ENCODE measurements around the gene SLC39A7. TPM values are rescaled to one million over a fixed set of nuclear protein-coding genes. Genes with fewer than 3 reads are reported as not detected.

SLC39A7 gene
- total RNA-seq, 4 donors from 2014 or later = 45.4 to 61.3 (median 58.1) TPM

DNA sequence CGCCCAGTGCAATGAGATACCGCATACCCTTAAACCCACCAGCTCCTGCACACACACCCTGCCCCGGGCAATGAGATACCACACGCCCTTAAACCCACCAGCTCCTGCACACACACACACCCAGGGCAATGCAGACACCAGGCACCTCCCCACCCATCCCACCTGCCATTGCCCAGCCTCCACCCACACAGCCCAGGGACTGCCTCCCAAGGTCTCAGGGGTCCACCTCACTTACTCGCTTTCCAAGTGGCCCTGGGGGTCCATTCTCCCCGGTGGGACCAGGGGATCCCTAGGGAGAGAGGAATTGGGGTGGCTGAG, 32.4 kb upstream of the SLC39A7 start:
- no peak overlapping the region for H3K4me3 ChIP-seq
- DNase-seq (ENCODE audit: low spot score in 2 of 2) = no peak
- TF ChIP-seq EP300 (IDR thresholded peaks at IDR 0.05) (no peak), POLR2A (IDR thresholded peaks at IDR 0.05) (no peak)
- TF ChIP-seq, protein P1, sequence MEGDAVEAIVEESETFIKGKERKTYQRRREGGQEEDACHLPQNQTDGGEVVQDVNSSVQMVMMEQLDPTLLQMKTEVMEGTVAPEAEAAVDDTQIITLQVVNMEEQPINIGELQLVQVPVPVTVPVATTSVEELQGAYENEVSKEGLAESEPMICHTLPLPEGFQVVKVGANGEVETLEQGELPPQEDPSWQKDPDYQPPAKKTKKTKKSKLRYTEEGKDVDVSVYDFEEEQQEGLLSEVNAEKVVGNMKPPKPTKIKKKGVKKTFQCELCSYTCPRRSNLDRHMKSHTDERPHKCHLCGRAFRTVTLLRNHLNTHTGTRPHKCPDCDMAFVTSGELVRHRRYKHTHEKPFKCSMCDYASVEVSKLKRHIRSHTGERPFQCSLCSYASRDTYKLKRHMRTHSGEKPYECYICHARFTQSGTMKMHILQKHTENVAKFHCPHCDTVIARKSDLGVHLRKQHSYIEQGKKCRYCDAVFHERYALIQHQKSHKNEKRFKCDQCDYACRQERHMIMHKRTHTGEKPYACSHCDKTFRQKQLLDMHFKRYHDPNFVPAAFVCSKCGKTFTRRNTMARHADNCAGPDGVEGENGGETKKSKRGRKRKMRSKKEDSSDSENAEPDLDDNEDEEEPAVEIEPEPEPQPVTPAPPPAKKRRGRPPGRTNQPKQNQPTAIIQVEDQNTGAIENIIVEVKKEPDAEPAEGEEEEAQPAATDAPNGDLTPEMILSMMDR (IDR thresholded peaks at IDR 0.05) = no peak
- no peaks in the 10 kb centered on the region for H3K27me3 ChIP-seq
- H3K9me3 ChIP-seq = no peaks in the 10 kb centered on the region
- 79 to 87% methylated on average over 6 of the region's 6 CpGs for WGBS, 2 donors
- H3K4me1 ChIP-seq = no peaks in the 10 kb centered on the region
- no peaks in the 10 kb centered on the region for H3K36me3 ChIP-seq
- no peak overlapping the region for H3K27ac ChIP-seq

DNA sequence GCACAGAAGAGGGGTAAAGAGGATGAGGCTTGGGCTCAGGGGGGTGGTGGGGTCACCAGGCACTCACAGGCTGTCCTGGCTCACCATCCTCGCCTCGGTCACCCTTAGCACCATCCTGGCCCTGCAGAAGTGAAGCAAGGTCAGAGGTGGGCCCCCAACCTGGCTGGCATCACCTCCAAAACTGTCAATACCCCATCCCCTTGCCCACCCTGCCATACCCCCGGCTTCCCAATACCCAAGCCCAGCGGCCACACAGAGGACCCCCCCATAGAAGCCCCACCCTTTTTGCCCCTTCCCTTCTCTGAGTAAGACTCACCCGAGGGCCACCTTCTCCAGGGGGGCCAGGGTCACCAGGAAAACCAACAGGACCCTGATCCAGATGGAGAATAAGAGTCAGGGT, 32.0 kb upstream of the SLC39A7 start:
- no peaks in the 10 kb centered on the region for H3K4me1 ChIP-seq
- no peak overlapping the region for H3K4me3 ChIP-seq
- 73 to 89% methylated on average over 5 of the region's 5 CpGs for WGBS, 2 donors
- H3K9me3 ChIP-seq = no peaks in the 10 kb centered on the region
- H3K36me3 ChIP-seq = no peaks in the 10 kb centered on the region
- DNase-seq (ENCODE audit: low spot score in 2 of 2) = no peak
- TF ChIP-seq EP300 (IDR thresholded peaks at IDR 0.05) (no peak), POLR2A (IDR thresholded peaks at IDR 0.05) (no peak)
- TF ChIP-seq, protein P1 (IDR thresholded peaks at IDR 0.05) = no peak
- H3K27ac ChIP-seq = no peak overlapping the region
- H3K27me3 ChIP-seq = no peaks in the 10 kb centered on the region

DNA sequence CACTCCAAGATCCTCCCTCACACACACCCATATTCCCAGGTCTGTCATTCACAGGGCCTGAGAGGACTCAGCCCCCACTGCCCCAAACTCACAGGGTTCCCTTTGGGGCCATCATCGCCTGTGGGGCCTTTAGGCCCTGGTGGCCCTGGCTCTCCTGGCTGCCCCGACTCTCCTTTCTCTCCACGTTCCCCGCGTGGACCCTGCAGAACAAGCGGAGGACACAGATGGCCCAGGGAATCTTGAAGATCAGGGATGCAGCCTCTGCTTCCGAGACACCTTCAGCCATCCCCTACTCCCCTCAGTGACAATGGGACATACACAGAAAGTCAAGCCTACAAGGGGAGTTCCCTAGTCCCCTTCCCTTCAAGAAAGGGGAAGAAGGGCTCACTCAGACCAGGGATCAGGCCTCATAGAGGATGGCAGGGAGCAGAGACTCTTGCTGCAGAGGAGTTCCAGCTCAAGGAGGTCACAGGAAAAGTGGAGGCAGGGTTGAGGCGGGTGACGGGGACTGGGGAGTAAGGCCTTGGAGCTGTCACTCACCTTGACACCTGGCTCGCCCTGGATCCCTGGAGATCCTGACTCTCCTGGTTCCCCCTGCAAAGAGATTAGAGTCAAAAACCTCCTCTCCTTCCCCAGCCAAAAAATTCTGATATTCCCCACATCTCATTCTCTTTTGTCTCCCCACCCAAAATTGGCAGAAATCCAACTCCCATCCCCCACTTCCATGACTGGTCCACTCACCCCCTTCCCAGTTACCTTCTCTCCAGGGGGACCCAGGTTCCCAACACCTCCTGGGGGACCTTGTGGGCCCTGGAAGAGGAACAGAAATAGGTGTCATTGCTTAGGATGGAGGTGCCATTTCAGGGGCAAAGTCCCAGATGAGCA, 31.1 kb upstream of the SLC39A7 start:
- Histone ChIP-seq H3K27ac (no peak overlapping the region), H3K4me1 (no peaks in the 10 kb centered on the region), H3K36me3 (no peaks in the 10 kb centered on the region), H3K9me3 (no peaks in the 10 kb centered on the region), H3K4me3 (no peak overlapping the region), H3K27me3 (no peaks in the 10 kb centered on the region)
- 93 to 96% methylated on average over 10 of the region's 10 CpGs for WGBS, 2 donors
- TF ChIP-seq POLR2A (IDR thresholded peaks at IDR 0.05) = no peak
- TF ChIP-seq, protein P1 (IDR thresholded peaks at IDR 0.05) = no peak
- no peak for DNase-seq (ENCODE audit: low spot score in 2 of 2)

DNA sequence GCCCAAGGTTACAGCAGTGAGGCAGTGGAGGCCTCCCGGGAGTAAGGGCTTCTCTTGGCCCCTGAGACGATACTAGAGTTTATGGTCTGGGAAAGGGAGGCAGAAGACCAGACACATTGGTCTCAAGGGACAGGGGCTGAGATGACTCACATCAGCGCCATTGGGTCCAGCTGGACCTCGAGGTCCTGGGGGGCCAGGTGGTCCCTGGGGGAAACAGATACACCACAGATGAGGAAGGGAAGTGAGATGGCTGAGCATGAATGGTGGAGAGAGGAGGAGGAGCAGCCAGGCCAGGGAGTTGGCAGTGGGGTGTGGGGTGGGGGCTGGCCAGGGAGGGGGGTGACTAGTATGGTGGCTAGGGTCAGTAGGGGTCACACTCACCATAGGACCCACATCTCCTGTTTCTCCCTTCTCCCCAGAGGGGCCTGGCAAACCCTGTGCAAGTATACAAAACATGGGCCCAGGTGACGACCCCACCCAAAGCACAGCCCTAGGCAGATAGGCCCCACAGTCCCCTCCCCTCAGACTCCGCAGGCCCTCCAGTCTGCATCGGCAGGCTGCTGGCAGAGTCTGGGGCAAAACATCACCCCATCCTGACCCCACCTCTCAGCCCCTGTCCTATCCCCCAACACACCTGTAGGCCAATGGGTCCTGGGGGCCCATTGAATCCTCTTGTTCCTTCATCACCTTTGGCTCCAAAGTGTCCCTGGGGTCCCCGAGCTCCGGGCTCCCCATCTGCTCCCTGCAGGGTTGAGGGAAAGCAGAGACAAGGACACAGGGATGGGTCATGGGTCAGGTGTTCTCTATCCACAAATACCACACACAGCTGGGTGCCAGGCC, 30.3 kb upstream of the SLC39A7 start:
- no peak for DNase-seq (ENCODE audit: low spot score in 2 of 2)
- TF ChIP-seq EP300 (IDR thresholded peaks at IDR 0.05) = no peak
- no peak for TF ChIP-seq POLR2A (IDR thresholded peaks at IDR 0.05)
- TF ChIP-seq, protein P1 (IDR thresholded peaks at IDR 0.05) = no peak
- 77 to 86% methylated on average over 6 to 9 of the region's 9 CpGs for whole genome bisulfite sequencing, 2 donors

More for the DNA sequence above, 30.3 kb upstream of the SLC39A7 start:
- H3K4me3 ChIP-seq = no peak overlapping the region
- H3K9me3 ChIP-seq = no peaks in the 10 kb centered on the region
- H3K36me3 ChIP-seq = no peaks in the 10 kb centered on the region
- no peaks in the 10 kb centered on the region for H3K4me1 ChIP-seq
- H3K27me3 ChIP-seq = no peaks in the 10 kb centered on the region
- H3K27ac ChIP-seq = no peak overlapping the region
